Neural cell (in vitro differentiated cells): Measurements from ENCODE around the gene TRAK1. TPM values are rescaled to one million over a fixed set of nuclear protein-coding genes. Genes with fewer than 3 reads are reported as not detected.

ENCODE experiments used
- H2AFZ ChIP-seq: fragments of 200-600, 300-800 bp; sonication (generic), shearing (Covaris generic); 2 replicates; pipeline ENCODE4 v1.6.0; 2014; ENCODE audit warnings: low read depth, mild to moderate bottlenecking, antibody characterized with exemption, low read length, moderate library complexity
- H3F3A ChIP-seq: fragments of 200-600 bp; shearing (Covaris generic); 2 replicates; pipeline ENCODE4 v1.6.1; 2016; ENCODE audit warnings: mild to moderate bottlenecking, moderate library complexity, mixed read lengths, antibody characterized with exemption, low read length; ENCODE audit not compliant: insufficient read depth, poor library complexity, severe bottlenecking
- H3K27ac ChIP-seq: fragments of 200-600, 300-800 bp; sonication (generic), shearing (Covaris generic); 2 replicates; pipeline ENCODE4 v1.5.1; 2014; ENCODE audit warnings: mild to moderate bottlenecking, low read length, moderate library complexity
- H3K27me3 ChIP-seq: fragments of 300-800, 200-600 bp; sonication (generic), shearing (Covaris generic); 2 replicates; pipeline ENCODE4 v1.6.0; 2014; ENCODE audit warnings: mild to moderate bottlenecking, low read depth, low read length, moderate library complexity; ENCODE audit not compliant: insufficient read depth
- H3K36me3 ChIP-seq: fragments of 300-800, 200-600 bp; sonication (generic), shearing (Covaris generic); 2 replicates; pipeline ENCODE4 v1.5.1; 2014; ENCODE audit warnings: mild to moderate bottlenecking, antibody characterized with exemption, low read length, moderate library complexity; ENCODE audit not compliant: insufficient read depth
- H3K4me2 ChIP-seq: fragments of 300-800, 200-600 bp; sonication (generic), shearing (Covaris generic); 2 replicates; pipeline ENCODE4 v1.6.0; 2014; ENCODE audit warnings: mild to moderate bottlenecking, low read length
- H3K4me3 ChIP-seq: fragments of 300-800, 200-600 bp; sonication (generic), shearing (Covaris generic); 2 replicates; pipeline ENCODE4 v1.5.1; 2014; ENCODE audit warnings: mild to moderate bottlenecking, low read length, moderate library complexity
- H3K79me2 ChIP-seq: fragments of 200-600 bp; shearing (Covaris generic); replicated peaks from 2 replicates; pipeline ENCODE4 v1.6.0; 2014; ENCODE audit warnings: mild to moderate bottlenecking, low read length, moderate library complexity; ENCODE audit not compliant: insufficient read depth
- H3K9ac ChIP-seq: fragments of 300-800, 200-600 bp; sonication (generic), shearing (Covaris generic); 2 replicates; pipeline ENCODE4 v1.6.1; 2016; ENCODE audit warnings: mild to moderate bottlenecking, low read length, mixed read lengths
- H3K9me2 ChIP-seq: fragments of 200-600 bp; shearing (Covaris generic); 2 replicates; pipeline ENCODE4 v1.6.1; 2016; ENCODE audit warnings: mild to moderate bottlenecking, low read length, mixed read lengths; ENCODE audit not compliant: insufficient read depth
- H3K9me3 ChIP-seq: fragments of 200-600, 300-800 bp; sonication (generic), shearing (Covaris generic); 2 replicates; pipeline ENCODE4 v1.6.1; 2016; ENCODE audit warnings: mild to moderate bottlenecking, mixed run types, low read length, moderate library complexity, mixed read lengths
- H4K20me1 ChIP-seq: fragments of 200-600 bp; shearing (Covaris generic); 2 replicates; pipeline ENCODE4 v1.6.1; 2016; ENCODE audit warnings: mild to moderate bottlenecking, mixed run types; ENCODE audit not compliant: insufficient read depth
- EP300 ChIP-seq: fragments of 450-650 bp; conservative IDR thresholded peaks from 2 replicates; pipeline ENCODE4 v1.6.1; 2014; ENCODE audit warnings: antibody characterized with exemption, mild to moderate bottlenecking, moderate library complexity; ENCODE audit not compliant: poor library complexity, severe bottlenecking
- EZH2 ChIP-seq: fragments of 200-600, 300-800 bp; shearing (Covaris generic), sonication (generic); IDR thresholded peaks from 2 replicates; pipeline ENCODE4 v1.6.1; 2014; ENCODE audit warnings: antibody characterized with exemption, low read length, borderline replicate concordance, mild to moderate bottlenecking; ENCODE audit not compliant: insufficient read depth, poor library complexity, severe bottlenecking
- MXI1 ChIP-seq: fragments of 450-650 bp; conservative IDR thresholded peaks from 2 replicates; pipeline ENCODE4 v1.6.1; 2014; ENCODE audit warnings: antibody characterized with exemption, mild to moderate bottlenecking; ENCODE audit not compliant: poor library complexity, severe bottlenecking
- POLR2AphosphoS5 ChIP-seq: IDR thresholded peaks from 2 replicates; pipeline ENCODE4 v1.6.1; 2012
- RAD21 ChIP-seq: fragments of 450-650 bp; conservative IDR thresholded peaks from 2 replicates; pipeline ENCODE4 v1.6.1; 2014; ENCODE audit warnings: antibody characterized with exemption, mild to moderate bottlenecking, moderate library complexity
- SMC3 ChIP-seq: fragments of 450-650 bp; conservative IDR thresholded peaks from 2 replicates; pipeline ENCODE4 v1.6.1; 2014; ENCODE audit warnings: antibody characterized with exemption, mild to moderate bottlenecking, moderate library complexity; ENCODE audit not compliant: poor library complexity
- TAF1 ChIP-seq: IDR thresholded peaks from 2 replicates; pipeline ENCODE4 v1.6.1; 2012; ENCODE audit warnings: low read depth
- polyA plus RNA-seq: library from polyadenylated mRNA; depleted of rRNA; stranded (reverse); fragments of >200 nt; gene quantifications from 2 replicates; pipeline ENCODE4 v1.2.3, GENCODE V29; 2014
- TF ChIP-seq, protein P1 (sequence below): fragments of 450-650 bp; IDR thresholded peaks from 2 replicates; pipeline ENCODE4 v1.5.1; 2014; ENCODE audit warnings: antibody characterized with exemption, mild to moderate bottlenecking, moderate library complexity; ENCODE audit not compliant: poor library complexity, severe bottlenecking
- TF ChIP-seq, protein P2 (sequence below): IDR thresholded peaks from 2 replicates; pipeline ENCODE4 v1.6.1; 2012; ENCODE audit warnings: borderline replicate concordance

TRAK1 gene
- polyA plus RNA-seq, 1 donor from 2014 or later, result 34.7 TPM

DNA sequence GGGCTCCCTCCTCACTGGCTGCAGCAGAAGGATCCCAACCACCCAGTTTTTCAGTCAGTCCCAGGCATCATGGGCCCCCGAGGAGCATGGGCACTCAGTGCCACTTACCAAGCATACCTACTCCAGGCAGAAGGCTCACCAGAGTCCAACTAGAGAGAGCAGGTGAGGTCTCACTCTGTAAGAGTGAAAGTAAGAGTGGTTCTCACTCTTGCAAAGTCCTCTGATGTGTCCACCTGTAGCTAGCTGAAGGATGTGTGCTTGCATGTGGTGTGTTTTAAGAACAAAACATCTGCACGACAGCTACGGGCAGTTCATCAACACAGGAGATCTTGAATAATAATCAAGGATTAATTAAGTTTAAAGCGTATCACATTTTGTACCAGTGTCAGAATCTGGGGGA lies 125.1 kb downstream of the TRAK1 start:
- Histone ChIP-seq H3K9me3 (no peaks in the 10 kb centered on the region), H3F3A (no peaks in the 10 kb centered on the region), H3K27me3 (no peaks in the 10 kb centered on the region), H3K9ac (no peak overlapping the region), H3K4me3 (no peak overlapping the region), H4K20me1 (no peaks in the 10 kb centered on the region), H2AFZ (no peak overlapping the region), H3K4me2 (no peak overlapping the region), H3K36me3 (no peaks in the 10 kb centered on the region), H3K79me2 (no peaks in the 10 kb centered on the region), H3K9me2 (no peaks in the 10 kb centered on the region), H3K27ac (no peak overlapping the region)
- TF ChIP-seq POLR2AphosphoS5, result no peak
- no peak for TF ChIP-seq RAD21
- TF ChIP-seq TAF1, result no peak
- TF ChIP-seq, protein P1, sequence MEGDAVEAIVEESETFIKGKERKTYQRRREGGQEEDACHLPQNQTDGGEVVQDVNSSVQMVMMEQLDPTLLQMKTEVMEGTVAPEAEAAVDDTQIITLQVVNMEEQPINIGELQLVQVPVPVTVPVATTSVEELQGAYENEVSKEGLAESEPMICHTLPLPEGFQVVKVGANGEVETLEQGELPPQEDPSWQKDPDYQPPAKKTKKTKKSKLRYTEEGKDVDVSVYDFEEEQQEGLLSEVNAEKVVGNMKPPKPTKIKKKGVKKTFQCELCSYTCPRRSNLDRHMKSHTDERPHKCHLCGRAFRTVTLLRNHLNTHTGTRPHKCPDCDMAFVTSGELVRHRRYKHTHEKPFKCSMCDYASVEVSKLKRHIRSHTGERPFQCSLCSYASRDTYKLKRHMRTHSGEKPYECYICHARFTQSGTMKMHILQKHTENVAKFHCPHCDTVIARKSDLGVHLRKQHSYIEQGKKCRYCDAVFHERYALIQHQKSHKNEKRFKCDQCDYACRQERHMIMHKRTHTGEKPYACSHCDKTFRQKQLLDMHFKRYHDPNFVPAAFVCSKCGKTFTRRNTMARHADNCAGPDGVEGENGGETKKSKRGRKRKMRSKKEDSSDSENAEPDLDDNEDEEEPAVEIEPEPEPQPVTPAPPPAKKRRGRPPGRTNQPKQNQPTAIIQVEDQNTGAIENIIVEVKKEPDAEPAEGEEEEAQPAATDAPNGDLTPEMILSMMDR, result no peak
- TF ChIP-seq MXI1, result no peak
- TF ChIP-seq EP300, result no peak
- TF ChIP-seq SMC3, result no peak
- TF ChIP-seq, protein P2, sequence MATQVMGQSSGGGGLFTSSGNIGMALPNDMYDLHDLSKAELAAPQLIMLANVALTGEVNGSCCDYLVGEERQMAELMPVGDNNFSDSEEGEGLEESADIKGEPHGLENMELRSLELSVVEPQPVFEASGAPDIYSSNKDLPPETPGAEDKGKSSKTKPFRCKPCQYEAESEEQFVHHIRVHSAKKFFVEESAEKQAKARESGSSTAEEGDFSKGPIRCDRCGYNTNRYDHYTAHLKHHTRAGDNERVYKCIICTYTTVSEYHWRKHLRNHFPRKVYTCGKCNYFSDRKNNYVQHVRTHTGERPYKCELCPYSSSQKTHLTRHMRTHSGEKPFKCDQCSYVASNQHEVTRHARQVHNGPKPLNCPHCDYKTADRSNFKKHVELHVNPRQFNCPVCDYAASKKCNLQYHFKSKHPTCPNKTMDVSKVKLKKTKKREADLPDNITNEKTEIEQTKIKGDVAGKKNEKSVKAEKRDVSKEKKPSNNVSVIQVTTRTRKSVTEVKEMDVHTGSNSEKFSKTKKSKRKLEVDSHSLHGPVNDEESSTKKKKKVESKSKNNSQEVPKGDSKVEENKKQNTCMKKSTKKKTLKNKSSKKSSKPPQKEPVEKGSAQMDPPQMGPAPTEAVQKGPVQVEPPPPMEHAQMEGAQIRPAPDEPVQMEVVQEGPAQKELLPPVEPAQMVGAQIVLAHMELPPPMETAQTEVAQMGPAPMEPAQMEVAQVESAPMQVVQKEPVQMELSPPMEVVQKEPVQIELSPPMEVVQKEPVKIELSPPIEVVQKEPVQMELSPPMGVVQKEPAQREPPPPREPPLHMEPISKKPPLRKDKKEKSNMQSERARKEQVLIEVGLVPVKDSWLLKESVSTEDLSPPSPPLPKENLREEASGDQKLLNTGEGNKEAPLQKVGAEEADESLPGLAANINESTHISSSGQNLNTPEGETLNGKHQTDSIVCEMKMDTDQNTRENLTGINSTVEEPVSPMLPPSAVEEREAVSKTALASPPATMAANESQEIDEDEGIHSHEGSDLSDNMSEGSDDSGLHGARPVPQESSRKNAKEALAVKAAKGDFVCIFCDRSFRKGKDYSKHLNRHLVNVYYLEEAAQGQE, result no peak
- TF ChIP-seq EZH2, result no peak

DNA sequence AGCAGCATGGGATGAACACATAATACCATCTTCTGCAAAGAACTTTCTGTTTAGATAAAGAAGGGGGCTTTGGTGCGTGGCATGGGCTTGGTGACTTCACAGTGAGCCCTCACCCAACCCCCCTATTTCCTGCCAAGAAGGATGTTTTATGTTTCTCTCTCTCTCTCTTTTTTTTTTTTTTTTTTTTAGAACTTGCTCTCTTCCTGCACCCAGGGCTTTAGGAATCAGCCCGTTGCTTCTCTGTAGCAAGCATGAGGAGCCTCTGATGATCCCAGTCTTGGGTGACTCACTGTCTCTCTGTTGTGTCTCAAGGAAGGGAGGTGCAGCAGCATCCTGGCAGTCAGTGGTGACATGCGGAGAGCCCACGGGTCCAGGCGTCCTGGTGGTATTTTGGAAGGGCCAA lies 125.8 kb downstream of the TRAK1 start:
- Histone ChIP-seq H3K4me3 (no peak overlapping the region), H3K9ac (no peak overlapping the region), H2AFZ (no peak overlapping the region), H3K4me2 (no peak overlapping the region), H3F3A (no peaks in the 10 kb centered on the region), H3K79me2 (no peaks in the 10 kb centered on the region), H3K36me3 (no peaks in the 10 kb centered on the region), H3K27me3 (no peaks in the 10 kb centered on the region), H3K9me2 (no peaks in the 10 kb centered on the region), H3K27ac (no peak overlapping the region), H4K20me1 (no peaks in the 10 kb centered on the region), H3K9me3 (no peaks in the 10 kb centered on the region)
- TF ChIP-seq, protein P1, result no peak
- no peak for TF ChIP-seq EP300
